Transverse colon (tissue), 4 donors: ENCODE results near the gene KRTAP4-7.
"Not testable (repeated sequence)": the region's sequence is repeated elsewhere in the genome, so short reads cannot be mapped to it uniquely, and the experiment has no call there.

ENCODE experiments used
- POLR2A ChIP-seq: fragments of 450-650 bp; IDR thresholded peaks from one replicate; pipeline ENCODE4 v1.6.1; 2016; ENCODE audit warnings: antibody characterized with exemption, mild to moderate bottlenecking, moderate library complexity
- POLR2AphosphoS5 ChIP-seq, 3 donors: sonication (generic); formaldehyde crosslinking; IDR thresholded peaks; one replicate each; pipeline ENCODE4 v1.6.1; 2016; ENCODE audit warnings: antibody characterized with exemption in 3 of 3
- TF ChIP-seq, protein P1 (sequence below), 5 experiments: fragments of 200-600 bp in 3 of 5; fragments of 450-650 bp in 2 of 5; sonication (generic) in 3 of 5; IDR thresholded peaks; 1 replicate in 2 of 5; 2 replicates in 3 of 5; pipeline ENCODE4 v1.5.1; 2016 to 2017; ENCODE audit warnings: antibody characterized with exemption in 5 of 5, inconsistent platforms in 3 of 5, mild to moderate bottlenecking in 2 of 5, moderate library complexity in 1 of 5

DNA sequence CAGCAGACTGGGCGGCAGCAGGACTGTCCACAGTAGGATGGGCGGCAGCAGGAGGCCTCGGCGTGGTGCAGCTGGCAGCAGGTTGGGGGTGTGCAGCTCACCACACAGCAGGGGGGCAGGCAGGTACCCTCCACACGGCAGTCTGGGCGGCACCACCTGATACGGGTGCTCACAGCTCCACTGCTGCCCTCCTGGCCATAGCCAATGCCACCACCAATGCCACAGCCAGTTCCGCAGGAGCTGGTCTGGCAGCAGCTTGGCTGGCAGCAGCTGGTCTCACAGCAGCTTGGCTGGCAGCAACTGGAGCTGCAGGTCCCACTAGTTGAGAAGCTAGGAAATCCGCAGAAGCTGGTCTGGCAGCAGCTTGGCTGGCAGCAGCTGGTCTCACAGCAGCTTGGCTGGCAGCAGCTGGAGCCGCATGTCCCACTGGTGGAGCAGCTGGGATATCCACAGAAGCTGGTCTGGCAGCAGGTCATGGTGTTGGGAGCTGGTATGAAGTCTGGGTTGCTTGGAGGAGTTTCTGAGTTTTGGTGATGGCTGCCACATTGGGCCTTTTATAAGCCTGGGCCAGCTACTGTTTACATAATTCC is 49.5 kb upstream of the KRTAP4-7 start, which contains the start of gene KRTAP1-3:
- TF ChIP-seq, protein P1, sequence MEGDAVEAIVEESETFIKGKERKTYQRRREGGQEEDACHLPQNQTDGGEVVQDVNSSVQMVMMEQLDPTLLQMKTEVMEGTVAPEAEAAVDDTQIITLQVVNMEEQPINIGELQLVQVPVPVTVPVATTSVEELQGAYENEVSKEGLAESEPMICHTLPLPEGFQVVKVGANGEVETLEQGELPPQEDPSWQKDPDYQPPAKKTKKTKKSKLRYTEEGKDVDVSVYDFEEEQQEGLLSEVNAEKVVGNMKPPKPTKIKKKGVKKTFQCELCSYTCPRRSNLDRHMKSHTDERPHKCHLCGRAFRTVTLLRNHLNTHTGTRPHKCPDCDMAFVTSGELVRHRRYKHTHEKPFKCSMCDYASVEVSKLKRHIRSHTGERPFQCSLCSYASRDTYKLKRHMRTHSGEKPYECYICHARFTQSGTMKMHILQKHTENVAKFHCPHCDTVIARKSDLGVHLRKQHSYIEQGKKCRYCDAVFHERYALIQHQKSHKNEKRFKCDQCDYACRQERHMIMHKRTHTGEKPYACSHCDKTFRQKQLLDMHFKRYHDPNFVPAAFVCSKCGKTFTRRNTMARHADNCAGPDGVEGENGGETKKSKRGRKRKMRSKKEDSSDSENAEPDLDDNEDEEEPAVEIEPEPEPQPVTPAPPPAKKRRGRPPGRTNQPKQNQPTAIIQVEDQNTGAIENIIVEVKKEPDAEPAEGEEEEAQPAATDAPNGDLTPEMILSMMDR (IDR thresholded peaks at IDR 0.05) = not testable (repeated sequence)
- TF ChIP-seq POLR2A; POLR2AphosphoS5 (IDR thresholded peaks at IDR 0.05): not testable (repeated sequence)
